ENCODE measurements around the gene STAMBP.

DNA sequence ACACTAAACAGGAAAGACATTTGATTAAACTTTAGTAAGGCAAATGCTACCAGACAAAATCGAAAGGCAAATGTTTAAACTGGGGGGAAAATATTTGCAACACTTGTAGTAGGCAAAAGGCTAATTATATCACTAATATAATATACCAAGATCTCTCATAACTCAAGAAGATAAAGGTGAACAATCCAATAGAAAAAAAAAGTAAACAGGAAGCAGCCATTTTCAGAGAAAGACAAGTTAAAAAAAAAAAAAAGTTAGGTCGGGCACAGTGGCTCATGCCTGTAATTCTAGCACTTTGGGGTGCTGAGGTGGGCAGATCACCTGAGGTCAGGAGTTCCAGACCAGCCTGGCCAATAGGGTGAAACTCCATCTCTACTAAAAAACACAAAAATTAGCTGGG, 59.6 kb downstream of the STAMBP start:
- TF ChIP-seq, protein P1, sequence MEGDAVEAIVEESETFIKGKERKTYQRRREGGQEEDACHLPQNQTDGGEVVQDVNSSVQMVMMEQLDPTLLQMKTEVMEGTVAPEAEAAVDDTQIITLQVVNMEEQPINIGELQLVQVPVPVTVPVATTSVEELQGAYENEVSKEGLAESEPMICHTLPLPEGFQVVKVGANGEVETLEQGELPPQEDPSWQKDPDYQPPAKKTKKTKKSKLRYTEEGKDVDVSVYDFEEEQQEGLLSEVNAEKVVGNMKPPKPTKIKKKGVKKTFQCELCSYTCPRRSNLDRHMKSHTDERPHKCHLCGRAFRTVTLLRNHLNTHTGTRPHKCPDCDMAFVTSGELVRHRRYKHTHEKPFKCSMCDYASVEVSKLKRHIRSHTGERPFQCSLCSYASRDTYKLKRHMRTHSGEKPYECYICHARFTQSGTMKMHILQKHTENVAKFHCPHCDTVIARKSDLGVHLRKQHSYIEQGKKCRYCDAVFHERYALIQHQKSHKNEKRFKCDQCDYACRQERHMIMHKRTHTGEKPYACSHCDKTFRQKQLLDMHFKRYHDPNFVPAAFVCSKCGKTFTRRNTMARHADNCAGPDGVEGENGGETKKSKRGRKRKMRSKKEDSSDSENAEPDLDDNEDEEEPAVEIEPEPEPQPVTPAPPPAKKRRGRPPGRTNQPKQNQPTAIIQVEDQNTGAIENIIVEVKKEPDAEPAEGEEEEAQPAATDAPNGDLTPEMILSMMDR (IDR thresholded peaks at IDR 0.05; ENCODE audit: low read depth, low read length) = no peak
- TF ChIP-seq EZH2phosphoT487 (IDR thresholded peaks at IDR 0.05; ENCODE audit: low read depth) = no peak

Data from OCI-LY3 (cell line).